ENCODE results near the gene MAB21L4. TPM values are rescaled to one million over a fixed set of nuclear protein-coding genes. Genes with fewer than 3 reads are reported as not detected.

The MAB21L4 gene
- total RNA-seq: not detected

DNA sequence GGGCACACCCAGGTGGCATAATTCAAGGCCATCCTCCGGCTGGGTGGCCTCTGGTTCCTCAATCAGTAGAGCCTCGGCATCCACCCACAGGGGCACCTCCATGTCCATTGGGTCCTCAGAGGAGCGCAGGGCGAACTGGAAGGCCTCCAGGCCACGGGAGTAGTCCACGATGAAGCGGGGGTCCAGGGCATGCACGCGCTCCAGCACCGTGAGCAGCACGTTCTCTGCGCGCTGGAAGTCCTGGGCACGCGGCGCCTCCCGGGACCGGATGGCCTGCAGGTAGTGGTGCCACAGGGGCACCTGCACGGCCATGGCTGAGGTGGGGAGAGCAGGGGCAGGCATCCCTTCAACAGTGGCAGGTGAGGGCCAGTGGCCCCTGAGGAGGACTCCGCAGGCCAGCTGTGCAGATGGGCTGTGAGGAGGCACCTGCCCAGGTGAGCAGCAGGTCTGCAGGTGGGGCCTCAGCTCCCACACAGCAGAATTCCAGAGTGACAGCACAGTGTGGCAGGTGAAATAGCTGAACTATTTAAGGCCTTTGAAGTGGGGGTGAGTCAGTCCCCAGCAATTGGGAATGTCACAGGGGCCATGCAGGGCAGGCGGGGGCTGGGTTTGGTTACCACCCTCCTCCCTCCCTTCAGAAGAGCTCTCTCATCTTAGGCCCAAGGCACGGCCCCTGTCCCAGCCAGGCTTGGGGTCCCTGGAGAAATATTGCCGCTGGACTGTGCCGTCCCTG, at the start of gene MAB21L4:
TSS of gene MAB21L4 (minus strand) at position 501 of the 733 bp plus-strand sequence. CDS start at position 342, 159 bp downstream.
- no peak for ATAC-seq (ENCODE audit: insufficient number of reproducible peaks, low FRiP score, low read depth)
- no peak within 1 kb of the TSS for H3K27ac ChIP-seq
- no peaks in the 10 kb centered on the region for H3K9me3 ChIP-seq
- no peaks in the 10 kb centered on the region for H3K36me3 ChIP-seq
- no peaks in the 10 kb centered on the region for H3K27me3 ChIP-seq (replicated peaks; ENCODE audit: insufficient read depth)
- H3K4me1 ChIP-seq (ENCODE audit: control insufficient read depth in 1 of 2, low read depth in 2 of 2): no peaks in the 10 kb centered on the region
- no peak within 1 kb of the TSS for H3K4me3 ChIP-seq
- no peak for DNase-seq (ENCODE audit: low spot score)
- TF ChIP-seq, protein P1, sequence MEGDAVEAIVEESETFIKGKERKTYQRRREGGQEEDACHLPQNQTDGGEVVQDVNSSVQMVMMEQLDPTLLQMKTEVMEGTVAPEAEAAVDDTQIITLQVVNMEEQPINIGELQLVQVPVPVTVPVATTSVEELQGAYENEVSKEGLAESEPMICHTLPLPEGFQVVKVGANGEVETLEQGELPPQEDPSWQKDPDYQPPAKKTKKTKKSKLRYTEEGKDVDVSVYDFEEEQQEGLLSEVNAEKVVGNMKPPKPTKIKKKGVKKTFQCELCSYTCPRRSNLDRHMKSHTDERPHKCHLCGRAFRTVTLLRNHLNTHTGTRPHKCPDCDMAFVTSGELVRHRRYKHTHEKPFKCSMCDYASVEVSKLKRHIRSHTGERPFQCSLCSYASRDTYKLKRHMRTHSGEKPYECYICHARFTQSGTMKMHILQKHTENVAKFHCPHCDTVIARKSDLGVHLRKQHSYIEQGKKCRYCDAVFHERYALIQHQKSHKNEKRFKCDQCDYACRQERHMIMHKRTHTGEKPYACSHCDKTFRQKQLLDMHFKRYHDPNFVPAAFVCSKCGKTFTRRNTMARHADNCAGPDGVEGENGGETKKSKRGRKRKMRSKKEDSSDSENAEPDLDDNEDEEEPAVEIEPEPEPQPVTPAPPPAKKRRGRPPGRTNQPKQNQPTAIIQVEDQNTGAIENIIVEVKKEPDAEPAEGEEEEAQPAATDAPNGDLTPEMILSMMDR (IDR thresholded peaks at IDR 0.05): no peak

DNA sequence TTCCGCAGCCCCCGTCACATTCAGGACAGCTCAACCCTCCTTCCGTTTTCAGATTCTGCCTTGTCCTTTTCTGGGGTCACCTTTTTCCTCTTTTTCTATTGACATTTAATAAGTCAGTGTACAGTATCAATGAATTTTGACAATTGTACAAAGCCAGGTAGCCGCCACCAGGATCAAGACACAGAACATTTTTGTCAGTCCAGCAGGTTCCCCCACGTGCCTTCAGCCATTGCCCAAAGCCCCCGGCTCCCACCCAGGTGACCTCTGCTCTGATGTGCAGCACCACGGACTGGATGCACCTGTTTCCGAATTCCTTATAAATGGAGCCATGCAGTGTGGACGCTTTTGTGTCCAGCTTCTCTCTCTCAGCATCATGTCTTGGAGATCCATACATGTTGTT, 40.1 kb upstream of the MAB21L4 start:
- TF ChIP-seq, protein P1 (IDR thresholded peaks at IDR 0.05): no peak
- Histone ChIP-seq H3K27me3 (replicated peaks; ENCODE audit: insufficient read depth) (no peaks in the 10 kb centered on the region), H3K27ac (no peak overlapping the region), H3K36me3 (no peaks in the 10 kb centered on the region), H3K9me3 (peaks cover 4% of the 10 kb centered on the region), H3K4me1 (ENCODE audit: control insufficient read depth in 1 of 2, low read depth in 2 of 2) (no peaks in the 10 kb centered on the region), H3K4me3 (no peak overlapping the region)
- DNase-seq (ENCODE audit: low spot score) (no peak), ATAC-seq (ENCODE audit: insufficient number of reproducible peaks, low FRiP score, low read depth) (no peak)

DNA sequence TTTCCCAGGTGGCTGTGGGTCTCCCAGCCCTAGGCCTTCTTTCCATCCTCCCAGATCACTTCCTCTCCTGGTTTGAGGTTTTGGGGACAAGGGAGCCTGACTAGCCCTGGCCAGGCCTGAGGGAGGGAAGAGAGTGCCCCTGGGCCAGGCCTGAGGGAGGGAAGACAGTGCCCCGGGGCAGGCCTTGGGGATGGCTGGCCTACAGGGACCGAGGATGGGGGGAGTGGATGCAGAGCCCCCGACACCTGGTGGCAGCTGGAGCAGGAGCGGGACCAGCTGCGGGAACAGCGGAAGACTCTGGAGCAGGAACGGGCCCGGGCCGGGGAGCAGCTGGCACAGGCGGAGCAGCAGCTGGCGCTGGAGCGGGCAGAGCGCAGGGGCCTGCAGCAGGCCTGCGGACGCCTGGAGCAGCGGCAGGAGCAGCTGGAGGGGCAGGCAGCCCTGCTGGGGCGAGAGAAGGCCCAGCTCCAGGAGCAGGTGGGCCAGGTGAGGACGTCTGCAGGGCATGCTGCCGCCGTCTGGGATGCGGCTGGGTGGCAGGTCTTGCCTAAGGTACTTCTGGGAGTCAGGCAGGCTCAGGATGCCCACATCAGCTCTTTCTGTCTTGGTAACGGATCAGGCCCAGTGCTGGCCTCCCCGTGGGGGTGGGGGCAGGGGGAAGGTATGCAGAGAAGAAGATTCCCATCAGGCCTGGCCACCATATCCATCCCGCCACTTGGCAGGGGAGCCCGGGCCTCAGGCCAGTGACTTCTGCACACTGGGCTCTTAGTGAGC, 39.3 kb upstream of the MAB21L4 start:
- H3K4me1 ChIP-seq (ENCODE audit: control insufficient read depth in 1 of 2, low read depth in 2 of 2): no peaks in the 10 kb centered on the region
- no peak overlapping the region for H3K27ac ChIP-seq
- TF ChIP-seq, protein P1 (IDR thresholded peaks at IDR 0.05): no peak
- no peaks in the 10 kb centered on the region for H3K27me3 ChIP-seq (replicated peaks; ENCODE audit: insufficient read depth)
- peaks cover 4% of the 10 kb centered on the region for H3K9me3 ChIP-seq
- no peaks in the 10 kb centered on the region for H3K36me3 ChIP-seq
- ATAC-seq (ENCODE audit: insufficient number of reproducible peaks, low FRiP score, low read depth): no peak
- H3K4me3 ChIP-seq: no peak overlapping the region
- DNase-seq (ENCODE audit: low spot score): no peak

DNA sequence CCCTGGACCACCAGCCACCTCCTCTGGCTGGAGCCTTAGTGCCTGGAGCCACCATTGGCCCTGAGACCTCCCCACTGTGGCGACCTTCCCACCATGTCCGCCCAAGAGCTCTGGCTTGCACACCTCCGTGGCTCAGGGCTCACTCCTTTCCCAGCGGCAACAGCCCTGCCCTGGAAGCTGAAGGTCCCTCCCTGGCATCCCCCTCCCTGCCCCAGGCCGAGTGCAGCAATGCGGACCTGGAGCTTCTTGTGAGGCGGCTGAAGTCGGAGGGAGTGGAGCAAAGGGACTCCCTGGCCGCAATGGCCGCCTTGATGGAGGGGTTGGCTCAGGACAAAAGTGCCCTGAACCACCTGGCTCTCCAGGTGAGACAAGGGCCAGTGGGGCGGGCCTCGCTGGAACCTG, 38.7 kb upstream of the MAB21L4 start:
- Histone ChIP-seq H3K27ac (no peak overlapping the region), H3K9me3 (peaks cover 4% of the 10 kb centered on the region), H3K27me3 (replicated peaks; ENCODE audit: insufficient read depth) (no peaks in the 10 kb centered on the region), H3K4me3 (no peak overlapping the region), H3K4me1 (ENCODE audit: control insufficient read depth in 1 of 2, low read depth in 2 of 2) (no peaks in the 10 kb centered on the region), H3K36me3 (no peaks in the 10 kb centered on the region)
- TF ChIP-seq, protein P1 (IDR thresholded peaks at IDR 0.05): no peak
- no peak for DNase-seq (ENCODE audit: low spot score)
- no peak for ATAC-seq (ENCODE audit: insufficient number of reproducible peaks, low FRiP score, low read depth)

DNA sequence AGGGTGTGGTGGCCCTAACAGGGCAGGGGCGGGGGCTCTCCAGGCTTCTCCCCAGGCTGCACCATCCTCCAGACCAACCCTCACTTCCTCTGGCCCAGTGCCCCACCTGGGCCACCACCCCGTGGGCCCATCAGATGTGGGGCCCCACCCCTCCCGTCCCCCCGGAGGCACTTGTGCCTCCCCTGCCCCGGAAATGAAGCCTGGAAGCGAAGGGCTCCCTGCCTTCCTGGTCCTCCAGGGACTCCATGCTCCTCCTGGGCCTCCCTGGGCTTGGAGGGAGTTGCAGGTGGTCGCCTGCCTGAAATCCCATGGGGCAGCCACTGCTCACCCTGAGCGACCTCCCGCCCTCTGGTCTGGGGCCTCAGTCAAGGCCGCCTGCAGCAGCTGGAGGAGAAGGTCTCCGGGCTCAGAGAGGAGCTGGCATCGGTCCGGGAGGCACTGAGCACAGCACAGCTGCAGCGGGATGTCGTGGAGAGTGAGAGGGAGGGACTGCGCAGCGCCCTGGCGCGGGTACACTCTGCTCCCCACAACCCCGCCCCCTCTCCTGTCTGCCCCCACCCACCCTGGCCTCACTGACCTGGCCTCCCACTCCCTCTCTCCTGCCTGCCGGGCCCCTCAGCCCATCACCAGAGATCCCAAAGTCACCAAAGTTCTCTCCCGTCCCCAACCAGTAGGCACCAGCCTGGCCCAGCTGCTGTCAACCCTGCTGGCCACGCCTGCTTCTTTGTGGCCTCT, 38.2 kb upstream of the MAB21L4 start:
- ATAC-seq (ENCODE audit: insufficient number of reproducible peaks, low FRiP score, low read depth) (no peak), DNase-seq (ENCODE audit: low spot score) (no peak)
- Histone ChIP-seq H3K4me1 (ENCODE audit: control insufficient read depth in 1 of 2, low read depth in 2 of 2) (no peaks in the 10 kb centered on the region), H3K27me3 (replicated peaks; ENCODE audit: insufficient read depth) (no peaks in the 10 kb centered on the region), H3K9me3 (peaks cover 4% of the 10 kb centered on the region), H3K27ac (no peak overlapping the region), H3K36me3 (no peaks in the 10 kb centered on the region), H3K4me3 (no peak overlapping the region)
- TF ChIP-seq, protein P1 (IDR thresholded peaks at IDR 0.05): no peak

All from thoracic aorta (tissue), 2 donors.